ENCODE data around the gene MRC2.

DNA sequence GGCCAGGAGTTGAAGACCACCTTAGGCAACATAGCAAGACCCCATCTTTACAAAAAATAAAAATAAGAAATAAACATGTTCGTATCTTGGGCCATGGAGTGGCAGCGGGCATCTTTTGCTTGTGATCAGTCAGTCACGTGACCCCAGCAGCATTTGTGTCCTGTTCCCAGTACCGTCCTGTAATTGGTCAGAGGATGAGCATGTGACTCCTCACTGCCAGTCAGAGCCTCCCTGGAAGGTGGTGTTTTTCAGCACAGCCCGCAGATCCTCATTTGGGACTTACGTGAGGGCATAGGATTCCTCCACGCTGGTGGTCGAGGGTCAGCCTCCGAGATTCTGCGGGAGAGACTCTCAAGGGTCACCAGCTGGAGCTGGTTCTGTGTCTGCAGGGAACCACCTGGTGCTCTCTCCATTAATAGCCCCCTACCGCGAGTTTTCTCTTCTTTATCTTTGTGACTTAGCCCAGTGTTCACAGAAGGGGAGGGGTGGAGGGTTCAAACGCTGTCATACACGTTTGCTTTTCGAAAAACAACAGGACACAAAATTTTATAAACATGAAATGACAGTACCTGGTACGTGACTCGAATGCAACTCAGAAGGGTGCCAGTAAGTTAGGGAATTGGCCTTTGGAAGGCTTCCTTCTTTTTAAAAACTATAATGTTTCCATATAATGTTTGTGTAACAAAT, 17.2 kb downstream of the MRC2 start:
- no peak for TF ChIP-seq CTCF (IDR thresholded peaks at IDR 0.05)
- TF ChIP-seq POLR2A (IDR thresholded peaks at IDR 0.05): no peak
